ENCODE measurements around the gene CORO2A. TPM values are rescaled to one million over a fixed set of nuclear protein-coding genes. Genes with fewer than 3 reads are reported as not detected.

Gene CORO2A
- total and polyA plus RNA-seq, 11 donors: 0.09 to 2.2 (median 0.22) TPM

DNA sequence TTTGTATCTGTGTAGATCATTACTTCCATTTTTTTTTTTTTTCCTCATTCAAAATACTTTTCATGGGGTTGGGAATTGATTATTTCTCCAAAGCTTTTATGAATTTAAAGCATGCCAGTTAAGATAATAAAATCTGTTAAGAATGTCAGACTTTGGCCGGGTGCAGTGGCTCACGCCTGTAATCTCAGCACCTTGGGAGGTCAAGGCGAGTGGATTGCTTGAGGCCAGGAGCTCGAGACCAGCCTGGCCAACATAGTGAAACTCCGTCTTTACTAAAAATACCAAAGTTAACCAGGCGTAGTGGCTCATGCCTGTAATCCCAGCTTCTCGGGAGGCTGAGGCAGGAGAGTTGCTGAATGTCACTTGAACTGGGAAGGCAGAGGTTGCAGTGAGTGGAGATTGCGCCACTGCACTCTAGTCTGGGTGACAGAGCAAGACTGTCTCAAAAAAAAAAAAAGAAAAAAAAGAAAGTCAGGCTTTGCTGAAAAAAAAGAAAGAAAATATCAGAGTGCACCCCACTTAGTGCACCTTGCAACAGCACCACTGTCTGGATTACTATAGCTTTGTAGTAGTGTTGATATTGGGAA, 44.6 kb upstream of the CORO2A start:
- TF ChIP-seq CTCF (IDR thresholded peaks at IDR 0.05): no peak
- no peak for TF ChIP-seq POLR2A (IDR thresholded peaks at IDR 0.05)
- Histone ChIP-seq H3K4me1 (peaks cover 0 to 16% (median 0%) of the 10 kb centered on the region in 12 donors), H3K27me3 (no peaks in the 10 kb centered on the region), H3K36me3 (peaks cover 0 to 40% (median 7%) of the 10 kb centered on the region in 9 donors), H3K4me3 (no peak overlapping the region), H3K27ac (no peak overlapping the region), H3K9me3 (no peaks in the 10 kb centered on the region)
- ATAC-seq (no peak), DNase-seq (no peak)
- WGBS, 4 donors: 89 to 94% (median 92%) methylated on average over 8 of the region's 8 CpGs
- intact Hi-C loops (cut with DNase I): no loop called here

DNA sequence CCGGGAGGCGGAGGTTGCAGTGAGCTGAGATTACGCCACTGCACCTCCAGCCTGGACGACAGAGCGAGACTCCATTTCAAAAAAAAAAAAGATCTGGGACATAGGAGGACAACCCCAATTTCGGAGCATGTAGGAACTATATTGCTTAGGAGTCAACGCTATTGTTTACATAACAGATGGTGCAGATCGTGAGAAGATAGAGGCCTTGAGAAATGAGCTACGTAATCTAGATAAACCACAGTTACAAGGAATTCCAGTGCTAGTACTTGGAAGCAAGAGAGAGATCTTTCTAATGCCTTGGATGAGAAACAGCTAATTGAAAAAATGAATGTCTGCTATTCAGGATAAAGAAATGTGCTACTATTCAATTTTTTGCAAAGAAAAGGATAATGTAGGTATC, 42.7 kb upstream of the CORO2A start:
- no peaks in the 10 kb centered on the region for H3K9me3 ChIP-seq
- peaks cover 0 to 55% (median 14%) of the 10 kb centered on the region in 9 donors for H3K36me3 ChIP-seq
- H3K27me3 ChIP-seq: no peaks in the 10 kb centered on the region
- no peak for ATAC-seq
- H3K4me1 ChIP-seq: no peaks in the 10 kb centered on the region
- no peak for TF ChIP-seq CTCF (IDR thresholded peaks at IDR 0.05)
- no peak for TF ChIP-seq POLR2A (IDR thresholded peaks at IDR 0.05)
- no peak for DNase-seq
- no peak overlapping the region for H3K4me3 ChIP-seq
- no peak overlapping the region for H3K27ac ChIP-seq
- intact Hi-C loops (cut with DNase I): no loop called here
- WGBS, 4 donors: 90 to 94% (median 92%) methylated on average over 9 of the region's 9 CpGs

GRCh38 chr9:98234245-98234825, 41.9 kb upstream of the CORO2A start:
- TF ChIP-seq POLR2A (IDR thresholded peaks at IDR 0.05) (no peak), CTCF (IDR thresholded peaks at IDR 0.05) (no peak)
- no peak for DNase-seq

DNA sequence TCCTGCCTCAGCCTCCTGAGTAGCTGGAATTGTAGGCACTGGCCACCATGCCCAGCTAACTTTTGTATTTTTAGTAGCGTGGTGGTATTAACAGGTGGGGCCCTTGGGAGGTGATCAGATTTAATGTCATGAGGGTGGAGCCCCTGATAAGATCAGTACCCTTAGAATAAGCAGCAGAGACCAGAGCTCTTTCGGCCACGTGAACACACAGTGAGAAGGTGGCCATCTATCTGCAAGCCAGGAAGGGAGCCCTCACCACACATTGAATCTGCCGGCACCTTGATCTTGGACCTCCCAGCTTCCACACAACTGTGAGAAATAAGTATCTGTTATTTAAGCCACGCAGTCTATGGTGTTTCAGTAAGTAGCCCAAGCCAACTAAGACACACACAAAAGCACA, 40.5 kb upstream of the CORO2A start:
- H3K4me1 ChIP-seq: no peaks in the 10 kb centered on the region
- DNase-seq: no peak
- no peak for ATAC-seq
- TF ChIP-seq CTCF (IDR thresholded peaks at IDR 0.05) (no peak), POLR2A (IDR thresholded peaks at IDR 0.05) (no peak)
- WGBS, 4 donors: 94 to 96% (median 95%) methylated on average over 5 of the region's 5 CpGs
- H3K4me3 ChIP-seq: no peak overlapping the region
- H3K36me3 ChIP-seq: peaks cover 0 to 77% (median 26%) of the 10 kb centered on the region in 9 donors
- H3K27ac ChIP-seq: peak overlapping the region in 1 of 12 donors; percentile 23
- intact Hi-C loops (cut with DNase I): no loop called here
- no peaks in the 10 kb centered on the region for H3K9me3 ChIP-seq
- no peaks in the 10 kb centered on the region for H3K27me3 ChIP-seq

More at GRCh38 chr9:98234245-98234825, 41.9 kb upstream of the CORO2A start:
- no peak overlapping the region for H3K4me3 ChIP-seq
- H3K9me3 ChIP-seq: no peaks in the 10 kb centered on the region
- H3K27me3 ChIP-seq: no peaks in the 10 kb centered on the region
- no peak overlapping the region for H3K27ac ChIP-seq
- no peak for ATAC-seq
- H3K4me1 ChIP-seq: no peaks in the 10 kb centered on the region
- WGBS, 4 donors: 80 to 82% (median 81%) methylated on average over 9 of the region's 9 CpGs
- intact Hi-C loops (cut with DNase I): no loop called here
- H3K36me3 ChIP-seq: peaks cover 0 to 63% (median 15%) of the 10 kb centered on the region in 9 donors

Data from heart left ventricle (tissue), 16 donors.